Heart left ventricle (tissue), 16 donors: ENCODE results near the gene RLBP1. TPM values are rescaled to one million over a fixed set of nuclear protein-coding genes. Genes with fewer than 3 reads are reported as not detected.
"Not testable (repeated sequence)": the region's sequence is repeated elsewhere in the genome, so short reads cannot be mapped to it uniquely, and the experiment has no call there.

Experiments
- ATAC-seq, 4 donors: fragments of 200-7000 bp; cut with Tn5 transposase; one replicate each; pipeline ENCODE4 v1.9.1; 2020 to 2022; ENCODE audit warnings: moderate library complexity in 4 of 4, mild to moderate bottlenecking in 3 of 4, moderate number of reproducible peaks in 1 of 4
- DNase-seq, 5 donors: peaks; one replicate each; pipeline ENCODE4 v3.0.0-alpha.2; 2020
- H3K27ac ChIP-seq, 12 donors: fragments of 200-600 bp; sonication (generic) in 4 of 12; one replicate each; pipeline versions ENCODE4 v1.5.0 to v1.8.0; 2016 to 2022; ENCODE audit warnings: mild to moderate bottlenecking in 2 of 12
- H3K27me3 ChIP-seq, 9 donors: fragments of 200-600 bp; sonication (generic) in 2 of 9; one replicate each; pipeline versions ENCODE4 v1.5.1 to v1.8.0; 2016 to 2022; ENCODE audit warnings: mild to moderate bottlenecking in 3 of 9
- H3K36me3 ChIP-seq, 9 donors: fragments of 200-600 bp; sonication (generic) in 2 of 9; one replicate each; pipeline versions ENCODE4 v1.5.0 to v1.8.0; 2018 to 2022; ENCODE audit warnings: mild to moderate bottlenecking in 2 of 9
- H3K4me1 ChIP-seq, 12 donors: fragments of 200-600 bp; sonication (generic) in 4 of 12; one replicate each; pipeline versions ENCODE4 v1.5.0 to v1.8.0; 2016 to 2022; ENCODE audit warnings: mild to moderate bottlenecking in 3 of 12
- H3K4me3 ChIP-seq, 12 donors: fragments of 200-600 bp; sonication (generic) in 4 of 12; one replicate each; pipeline versions ENCODE4 v1.5.0 to v1.8.0; 2017 to 2022; ENCODE audit warnings: mild to moderate bottlenecking in 9 of 12, moderate library complexity in 4 of 12
- H3K9me3 ChIP-seq, 12 donors: fragments of 200-600 bp; sonication (generic) in 4 of 12; one replicate each; pipeline versions ENCODE4 v1.5.0 to v1.8.0; 2016 to 2022; ENCODE audit warnings: mild to moderate bottlenecking in 1 of 12
- POLR2A ChIP-seq, 2 donors: fragments of 450-650 bp; IDR thresholded peaks; one replicate each; pipeline ENCODE4 v1.6.1; 2017; ENCODE audit warnings: antibody characterized with exemption in 2 of 2, mild to moderate bottlenecking in 2 of 2, moderate library complexity in 2 of 2
- WGBS, 4 donors: extraction: QIAGEN DNeasy Blood & Tissue Kit in 2 of 4; methylation state at CpG; one replicate each; pipeline versions ENCODE4 v1.1.5 to v1.1.7; 2013 to 2018; 5-methylcytosine and 5-hydroxymethylcytosine counted together
- intact Hi-C, 10 donors: fragments of 100-400 bp; cut with DNase I; formaldehyde crosslinking; loops; one replicate each; pipeline versions ENCODE4 v1.11.1 to v1.14.2; 2022
- polyA plus RNA-seq, 2 donors: library from polyadenylated mRNA; stranded (reverse); fragments of 200-250 nt; gene quantifications; one replicate each; pipeline ENCODE4 v1.2.3, GENCODE V29; 2013
- total RNA-seq, 9 donors: library from RNA; depleted of rRNA in 2 of 9; stranded (reverse); fragments of >200 nt in 2 of 9; fragmentation: NEBNext Ultra II Directional in 3 of 9; extraction: Animal tissue kit (Norgen Biotek cat#: 25700) in 3 of 9; gene quantifications; one replicate each; pipeline versions ENCODE4 v1.1.0 to v1.2.4, GENCODE V29; 2016 to 2023
- TF ChIP-seq, protein P1 (sequence below), 12 donors: fragments of 200-600 bp; sonication (generic) in 4 of 12; IDR thresholded peaks; one replicate each; pipeline versions ENCODE4 v1.5.0 to v1.8.0; 2018 to 2022; ENCODE audit warnings: antibody characterized with exemption in 12 of 12, mild to moderate bottlenecking in 5 of 12
- donor health status: ischemic (EF 13 %, LVEDD 7.1; RV severe dilation, severe dysfunction).
- donor health status: healthy with polysubstance abuse.
- donor health status: DM: no; HTN: yes; CAD: no.
- donor health status: DM: no; HTN: no; CAD: no.
- donor health status: ischemic (EF 25% LVEDD 6.9; RV normal size, moderate dysfunction).
- donor health status: ischemic (EF 25% LVEDD 5.7; RV mildly dilated, moderate dysfunction).
- donor health status: healthy.
- donor health status: DM: yes; HTN: yes; CAD: no.
- donor health status: ischemic (EF 35%, LVEDD 5.7; RV mildly dilated, moderate dysfunction).
- donor health status: nonischemic (EF 11% LVEDD 7.7; RV severe dilation, severe dysfunction).
- donor health status: DM: yes; HTN: yes; CAD: no.
- donor health status: PGD.
- donor health status: ischemic (EF 29% LVEDD 5.4; RV normal size, mild dysfunction).
- donor health status: nonischemic (EF 23%, LVEDD 6.1; RV moderate dilation, normal function).

Gene RLBP1
- total and polyA plus RNA-seq, 11 donors, result not detected

DNA sequence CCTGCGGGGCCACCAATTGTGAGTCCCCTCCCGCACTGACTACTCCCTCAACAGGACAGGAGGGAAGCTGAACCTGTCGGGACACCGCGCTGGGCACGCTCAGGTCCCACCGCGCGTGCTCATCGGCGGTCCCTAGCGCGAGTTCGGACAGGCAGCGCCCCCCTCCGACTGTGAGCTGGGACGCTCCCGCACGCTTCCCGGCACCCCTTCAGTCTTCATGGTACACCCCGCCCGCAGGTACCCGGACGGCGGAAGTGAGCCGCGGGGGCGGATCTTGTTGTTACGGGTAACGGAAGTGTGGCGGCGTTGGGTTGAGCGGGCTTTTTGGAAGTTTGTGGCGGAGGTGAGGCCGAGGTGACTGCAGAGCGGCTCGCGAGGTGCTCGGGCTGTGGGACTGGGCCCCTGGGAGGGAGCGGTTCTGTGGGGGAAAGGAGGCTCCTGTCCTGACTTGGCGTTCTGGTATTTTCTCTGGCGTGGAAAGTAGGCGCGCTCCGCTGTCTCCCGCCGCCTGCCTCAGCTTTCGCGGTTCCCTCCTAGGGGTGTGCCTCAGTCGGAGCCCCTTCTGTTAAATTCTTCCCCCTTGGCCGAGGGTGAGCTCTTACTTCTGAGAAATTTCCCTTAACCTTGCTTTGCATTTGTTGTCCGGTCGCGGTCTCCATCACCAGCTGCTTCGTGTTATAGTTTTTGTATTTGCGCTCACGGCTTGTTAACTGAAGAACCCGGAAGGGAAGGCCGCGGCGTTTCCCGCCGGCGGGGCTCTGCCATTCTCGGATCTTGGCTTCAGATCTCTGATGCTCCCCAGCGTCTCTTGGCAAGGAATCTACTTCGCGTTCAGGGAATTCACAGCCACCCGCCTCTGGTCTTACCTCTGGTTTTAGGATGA is 22.6 kb upstream of the RLBP1 start, which contains the start of gene FANCI:
TSS of gene FANCI (plus strand) at position 289 of the 883 bp plus-strand sequence. CDS start 3,669 bp downstream, outside the sequence.
- Histone ChIP-seq H3K4me1 (peaks cover 3 to 17% (median 12%) of the 10 kb centered on the region in 12 donors), H3K9me3 (no peaks in the 10 kb centered on the region), H3K4me3 (peak within 1 kb of the TSS; percentile 44 to 87 (median 66)), H3K27ac (peak within 1 kb of the TSS in 10 of 12 donors; percentile 8 to 67 (median 37)), H3K27me3 (no peaks in the 10 kb centered on the region), H3K36me3 (peaks cover 0 to 11% (median 0%) of the 10 kb centered on the region in 9 donors)
- DNase-seq, result peak; percentile 94 to 98 (median 96)
- ATAC-seq, result peak; percentile 99 to 100 (median 100)
- TF ChIP-seq, protein P1, sequence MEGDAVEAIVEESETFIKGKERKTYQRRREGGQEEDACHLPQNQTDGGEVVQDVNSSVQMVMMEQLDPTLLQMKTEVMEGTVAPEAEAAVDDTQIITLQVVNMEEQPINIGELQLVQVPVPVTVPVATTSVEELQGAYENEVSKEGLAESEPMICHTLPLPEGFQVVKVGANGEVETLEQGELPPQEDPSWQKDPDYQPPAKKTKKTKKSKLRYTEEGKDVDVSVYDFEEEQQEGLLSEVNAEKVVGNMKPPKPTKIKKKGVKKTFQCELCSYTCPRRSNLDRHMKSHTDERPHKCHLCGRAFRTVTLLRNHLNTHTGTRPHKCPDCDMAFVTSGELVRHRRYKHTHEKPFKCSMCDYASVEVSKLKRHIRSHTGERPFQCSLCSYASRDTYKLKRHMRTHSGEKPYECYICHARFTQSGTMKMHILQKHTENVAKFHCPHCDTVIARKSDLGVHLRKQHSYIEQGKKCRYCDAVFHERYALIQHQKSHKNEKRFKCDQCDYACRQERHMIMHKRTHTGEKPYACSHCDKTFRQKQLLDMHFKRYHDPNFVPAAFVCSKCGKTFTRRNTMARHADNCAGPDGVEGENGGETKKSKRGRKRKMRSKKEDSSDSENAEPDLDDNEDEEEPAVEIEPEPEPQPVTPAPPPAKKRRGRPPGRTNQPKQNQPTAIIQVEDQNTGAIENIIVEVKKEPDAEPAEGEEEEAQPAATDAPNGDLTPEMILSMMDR (IDR thresholded peaks at IDR 0.05), result peak; percentile 17 to 73 (median 52)
- peak in 1 of 2 donors; percentile 45 for TF ChIP-seq POLR2A (IDR thresholded peaks at IDR 0.05)
- intact Hi-C loops, result loop anchor here in 3 of 10 donors (2.0 to 5.0 kb wide), 2 partner anchors 37 kb away; no protein-coding TSS in a partner anchor
- 0 to 1% (median 0%) methylated on average over 58 to 69 of the region's 69 CpGs for WGBS, 4 donors

DNA sequence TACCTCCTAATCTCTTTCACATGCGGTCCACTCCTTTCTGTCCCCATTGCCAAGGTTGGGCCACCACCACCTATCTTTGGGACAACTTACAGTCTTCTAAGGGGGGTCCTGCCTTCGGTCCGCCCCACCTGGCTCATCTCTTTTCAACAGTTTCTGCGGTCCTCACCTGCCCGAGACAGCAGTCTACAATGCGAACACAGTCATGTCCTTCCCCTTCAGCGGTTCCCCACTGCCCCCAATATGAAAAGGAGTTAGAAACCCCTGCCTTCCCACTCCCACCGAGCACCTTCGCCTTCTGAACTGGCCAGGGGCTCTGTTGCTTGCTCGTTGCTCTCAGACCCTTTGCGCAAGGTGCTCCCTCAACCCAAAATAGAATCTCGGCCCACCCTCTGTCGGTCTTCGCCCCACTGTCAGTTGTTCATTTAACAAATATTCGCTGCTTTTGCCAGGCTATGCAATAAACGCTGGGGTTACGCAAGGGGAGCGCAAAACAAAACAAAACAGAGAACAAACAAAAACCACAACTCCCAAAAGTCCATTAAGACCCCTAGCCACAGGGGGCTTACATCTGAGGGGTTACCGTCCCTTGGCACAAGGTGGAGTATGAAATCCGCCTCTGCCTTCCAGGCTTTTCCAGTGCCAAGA is 21.8 kb upstream of the RLBP1 start:
- TF ChIP-seq, protein P1 (IDR thresholded peaks at IDR 0.05), result no peak
- no peak for TF ChIP-seq POLR2A (IDR thresholded peaks at IDR 0.05)
- WGBS, 4 donors, result 23 to 45% (median 36%) methylated on average over 20 of the region's 20 CpGs
- Histone ChIP-seq H3K4me3 (peak overlapping the region; percentile 44 to 87 (median 66)), H3K27ac (peak overlapping the region in 10 of 12 donors; percentile 8 to 67 (median 37)), H3K9me3 (no peaks in the 10 kb centered on the region), H3K4me1 (peaks cover 3 to 17% (median 12%) of the 10 kb centered on the region in 12 donors), H3K27me3 (no peaks in the 10 kb centered on the region), H3K36me3 (peaks cover 0 to 3% (median 0%) of the 10 kb centered on the region in 9 donors)
- intact Hi-C loops, result loop anchor here in 3 of 10 donors (2.0 to 5.0 kb wide), 2 partner anchors 36 kb away; no protein-coding TSS in a partner anchor
- no peak for DNase-seq
- ATAC-seq, result peak in 2 of 4 donors; percentile 2 to 44

DNA sequence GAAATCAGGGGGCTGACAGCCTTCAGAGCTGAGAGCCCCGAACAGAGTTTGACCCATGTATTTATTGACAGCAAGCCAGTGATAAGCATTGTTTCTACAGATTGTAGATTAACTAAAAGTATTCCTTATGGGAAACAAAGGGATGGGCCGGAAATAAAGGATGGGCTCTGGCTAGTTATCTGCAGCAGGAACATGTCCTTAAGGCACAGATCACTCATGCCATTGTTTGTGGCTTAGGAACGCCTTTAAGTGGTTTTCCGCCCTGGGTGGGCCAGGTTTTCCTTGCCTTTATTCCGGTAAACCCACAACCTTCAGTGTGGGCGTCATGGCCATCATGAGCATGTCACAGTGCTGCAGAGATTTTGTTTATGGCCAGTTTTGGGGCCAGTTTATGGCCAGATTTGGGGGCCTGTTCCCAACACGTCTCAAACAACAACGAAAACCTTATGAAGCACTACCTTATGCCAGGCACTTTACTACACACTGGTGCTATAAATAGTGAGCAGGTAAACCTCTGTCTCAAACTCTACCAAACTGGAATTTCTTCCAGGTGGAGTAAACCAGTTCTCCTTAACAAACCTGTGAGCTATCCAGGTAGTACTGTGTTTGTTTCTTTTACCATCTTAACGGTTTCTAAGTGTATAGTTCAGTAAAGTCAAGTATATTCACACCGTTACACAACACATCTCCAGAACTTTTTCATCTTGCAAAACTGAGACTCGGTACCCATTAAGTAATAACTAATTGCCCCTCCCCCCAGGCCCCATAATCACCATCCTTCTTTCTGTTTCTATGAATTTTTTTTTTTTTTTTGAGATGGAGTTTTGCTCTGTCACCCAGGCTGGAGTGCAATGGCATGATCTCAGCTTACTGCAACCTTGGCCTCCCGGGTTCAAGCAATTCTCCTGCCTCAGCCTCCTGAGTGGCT is 18.8 kb upstream of the RLBP1 start:
- WGBS, 4 donors, result 86 to 90% (median 90%) methylated on average over 12 of the region's 12 CpGs
- ATAC-seq, H3K27ac ChIP-seq, H3K36me3 ChIP-seq, H3K4me3 ChIP-seq, DNase-seq, H3K9me3 ChIP-seq, H3K27me3 ChIP-seq: not testable (repeated sequence)
- intact Hi-C loops, result loop anchor here in 2 of 10 donors (5.0 kb wide), 1 partner anchor 33 kb away; no protein-coding TSS in a partner anchor
- H3K4me1 ChIP-seq, result peaks cover 3 to 17% (median 11%) of the 10 kb centered on the region in 12 donors

DNA sequence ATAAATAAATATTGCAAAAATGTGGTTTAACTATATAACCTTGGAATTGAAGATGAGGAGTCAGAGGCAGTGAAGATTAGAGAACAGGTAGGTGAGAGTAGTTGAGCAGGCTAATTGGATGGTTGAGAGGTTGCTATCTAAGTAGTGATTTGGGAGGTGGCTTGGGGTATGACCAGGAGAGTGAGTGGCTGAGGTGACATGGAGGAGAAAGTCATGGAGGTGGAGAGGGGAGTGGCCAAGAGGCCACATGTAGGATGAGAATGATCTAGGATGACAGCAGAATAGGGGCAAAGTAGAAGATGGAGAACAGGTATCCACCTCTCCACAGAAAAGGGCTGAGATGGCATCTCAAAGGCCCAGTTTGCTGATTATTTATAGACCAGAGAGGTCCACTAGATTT is 10.5 kb upstream of the RLBP1 start:
- DNase-seq (no peak), ATAC-seq (no peak)
- Histone ChIP-seq H3K4me3 (no peak overlapping the region), H3K27me3 (peaks cover 0 to 3% (median 0%) of the 10 kb centered on the region in 9 donors), H3K4me1 (no peaks in the 10 kb centered on the region), H3K9me3 (no peaks in the 10 kb centered on the region), H3K36me3 (no peaks in the 10 kb centered on the region), H3K27ac (no peak overlapping the region)
- intact Hi-C loops, result no loop called here
- TF ChIP-seq, protein P1 (IDR thresholded peaks at IDR 0.05), result no peak
- TF ChIP-seq POLR2A (IDR thresholded peaks at IDR 0.05), result no peak
